ENCODE measurements around the gene SLC39A11. TPM values are rescaled to one million over a fixed set of nuclear protein-coding genes. Genes with fewer than 3 reads are reported as not detected.
A peak's percentile ranks its signal among the peaks of the same experiment; 100 is the strongest.
"Not testable (repeated sequence)": the region's sequence is repeated elsewhere in the genome, so short reads cannot be mapped to it uniquely, and the experiment has no call there.

SLC39A11 gene
- total RNA-seq, 1 experiment from 2014 or later = 57.1 TPM

DNA sequence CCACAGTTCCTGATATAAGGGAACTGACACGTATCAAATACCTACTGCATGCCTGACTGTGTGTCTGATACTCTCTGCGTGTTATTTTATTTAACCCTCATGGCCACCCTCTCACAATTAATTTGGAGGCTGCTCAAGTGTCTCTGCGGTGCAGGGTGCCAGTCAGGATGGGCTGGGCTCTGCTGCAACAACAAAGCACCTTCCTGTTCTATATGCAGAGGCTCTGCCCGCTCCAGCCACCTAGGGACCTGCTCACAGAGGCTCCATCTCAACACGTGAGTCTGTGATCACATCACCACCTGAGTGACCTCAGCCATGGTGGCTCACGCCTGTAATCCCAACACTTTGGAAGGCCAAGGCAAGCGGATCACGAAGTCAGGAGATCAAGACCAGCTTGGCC lies 87.1 kb downstream of the SLC39A11 start:
- no TSS peak for BruUV-seq (replicated peaks)
- CTCF ChIA-PET = no interaction called here
- Histone ChIP-seq H3K79me2 (ENCODE audit: low read depth) (no peaks in the 10 kb centered on the region), H3K4me1 (replicated peaks; ENCODE audit: insufficient read depth) (peaks cover 9% of the 10 kb centered on the region), H3F3A (ENCODE audit: insufficient read depth, low read depth) (peaks cover 3% of the 10 kb centered on the region; the same call in 1 of the 2 replicates), H3K4me2 (no peak overlapping the region), H2AFZ (no peak overlapping the region), H3K27me3 (ENCODE audit: insufficient read depth, low read depth) (no peaks in the 10 kb centered on the region), H3K27ac (no peak overlapping the region), H3K36me3 (ENCODE audit: low read depth) (no peaks in the 10 kb centered on the region), H4K20me1 (ENCODE audit: insufficient read depth) (peaks cover 3% of the 10 kb centered on the region; the same call in 1 of the 2 replicates), H3K9me3 (ENCODE audit: insufficient read depth, low read depth) (no peaks in the 10 kb centered on the region), H3K4me3 (no peak overlapping the region), H3K9me2 (ENCODE audit: insufficient read depth) (no peaks in the 10 kb centered on the region)
- intact Hi-C loops (cut with micrococcal nuclease; ENCODE audit: unreplicated experiment) = loop anchor here (10.0 kb wide), 2 partner anchors 89 to 159 kb away; partner anchors contain the start of genes SLC39A11 and SSTR2
- POLR2A ChIA-PET (ENCODE audit: unreplicated experiment) = no interaction called here
- TF ChIP-seq CTCF (conservative IDR thresholded peaks at IDR 0.05) (no peak), EZH2 (IDR thresholded peaks at IDR 0.05; ENCODE audit: low read depth) (no peak)
- DNase-seq = no peak

DNA sequence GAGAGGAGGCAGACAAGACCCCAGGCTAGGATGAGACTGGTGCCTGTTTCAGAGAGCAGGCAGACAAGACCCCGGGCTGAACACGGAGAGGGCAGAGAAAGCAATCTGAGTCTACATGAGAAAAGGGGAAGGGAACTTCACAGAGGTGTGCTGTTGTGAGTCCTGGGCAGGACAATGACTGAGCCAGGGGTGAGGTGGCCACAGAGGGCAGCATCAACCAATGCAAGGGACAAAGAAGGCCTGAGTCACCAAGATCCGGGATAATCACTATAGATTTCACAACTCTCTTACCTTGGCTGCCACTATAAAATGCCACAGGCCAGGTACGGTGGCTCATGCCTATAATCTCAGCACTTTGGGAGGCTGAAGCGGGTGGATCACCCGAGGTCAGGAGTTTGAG lies 89.0 kb downstream of the SLC39A11 start:
- Histone ChIP-seq H3K4me3 (no peak overlapping the region), H3K4me2 (peak overlapping the region; percentile 44), H3K27me3 (ENCODE audit: insufficient read depth, low read depth) (no peaks in the 10 kb centered on the region), H3K4me1 (replicated peaks; ENCODE audit: insufficient read depth) (peaks cover 9% of the 10 kb centered on the region), H3K9me3 (ENCODE audit: insufficient read depth, low read depth) (no peaks in the 10 kb centered on the region), H4K20me1 (ENCODE audit: insufficient read depth) (peaks cover 3% of the 10 kb centered on the region; the same call in 1 of the 2 replicates), H2AFZ (no peak overlapping the region), H3K79me2 (ENCODE audit: low read depth) (no peaks in the 10 kb centered on the region), H3K9me2 (ENCODE audit: insufficient read depth) (no peaks in the 10 kb centered on the region), H3K27ac (peak overlapping the region; percentile 39; the same call in 1 of the 2 replicates), H3F3A (ENCODE audit: insufficient read depth, low read depth) (peaks cover 3% of the 10 kb centered on the region; the same call in 1 of the 2 replicates), H3K36me3 (ENCODE audit: low read depth) (no peaks in the 10 kb centered on the region)
- POLR2A ChIA-PET (ENCODE audit: unreplicated experiment) = no interaction called here
- TF ChIP-seq CTCF (conservative IDR thresholded peaks at IDR 0.05) (peak; percentile 58), EZH2 (IDR thresholded peaks at IDR 0.05; ENCODE audit: low read depth) (no peak)
- intact Hi-C loops (cut with micrococcal nuclease; ENCODE audit: unreplicated experiment) = loop anchor here (5.0 to 10.0 kb wide), 3 partner anchors 91 to 189 kb away; partner anchors contain the start of genes COG1, SLC39A11 and SSTR2
- peak; percentile 65 to 89 for DNase-seq
- CTCF ChIA-PET = no interaction called here
- BruUV-seq (replicated peaks) = no TSS peak

- POLR2A ChIA-PET (ENCODE audit: unreplicated experiment) = interaction anchor here (0.5 kb wide), 1 partner anchor 88 kb away, joined by 16 read pairs; no protein-coding TSS in a partner anchor
- H3K4me1 ChIP-seq (replicated peaks; ENCODE audit: insufficient read depth) = peaks cover 9% of the 10 kb centered on the region
- no peak overlapping the region for H3K27ac ChIP-seq
- H3K4me3 ChIP-seq = no peak overlapping the region
- no peaks in the 10 kb centered on the region for H3K9me2 ChIP-seq (ENCODE audit: insufficient read depth)
- no TSS peak for BruUV-seq (replicated peaks)
- intact Hi-C loops (cut with micrococcal nuclease; ENCODE audit: unreplicated experiment) = loop anchor here (5.0 to 10.0 kb wide), 3 partner anchors 94 to 191 kb away; partner anchors contain the start of genes COG1, SLC39A11 and SSTR2
- H2AFZ ChIP-seq = no peak overlapping the region
- TF ChIP-seq CTCF (conservative IDR thresholded peaks at IDR 0.05) = no peak
- TF ChIP-seq EZH2 (IDR thresholded peaks at IDR 0.05; ENCODE audit: low read depth) = no peak
- H3K4me2 ChIP-seq = no peak overlapping the region
- peaks cover 3% of the 10 kb centered on the region; the same call in 1 of the 2 replicates for H3F3A ChIP-seq (ENCODE audit: insufficient read depth, low read depth)
- no peaks in the 10 kb centered on the region for H3K9me3 ChIP-seq (ENCODE audit: insufficient read depth, low read depth)
- no peaks in the 10 kb centered on the region for H3K27me3 ChIP-seq (ENCODE audit: insufficient read depth, low read depth)
- no peak for DNase-seq
- CTCF ChIA-PET = interaction anchor here (0.5 kb wide), 1 partner anchor 43 kb away, joined by 3 read pairs; no protein-coding TSS in a partner anchor
- H3K36me3 ChIP-seq (ENCODE audit: low read depth) = no peaks in the 10 kb centered on the region
- H4K20me1 ChIP-seq (ENCODE audit: insufficient read depth) = peaks cover 3% of the 10 kb centered on the region; the same call in 1 of the 2 replicates
- H3K79me2 ChIP-seq (ENCODE audit: low read depth) = no peaks in the 10 kb centered on the region
Observed at GRCh38 chr17:73000832-73001231, 91.7 kb downstream of the SLC39A11 start.

GRCh38 chr17:72999474-72999873 lies 93.0 kb downstream of the SLC39A11 start:
- POLR2A ChIA-PET (ENCODE audit: unreplicated experiment); H3K79me2 ChIP-seq (ENCODE audit: low read depth); DNase-seq; H3K27me3 ChIP-seq (ENCODE audit: insufficient read depth, low read depth); H2AFZ ChIP-seq; H3K9me2 ChIP-seq (ENCODE audit: insufficient read depth); intact Hi-C loops (cut with micrococcal nuclease; ENCODE audit: unreplicated experiment); H3F3A ChIP-seq (ENCODE audit: insufficient read depth, low read depth); H3K27ac ChIP-seq; H3K4me3 ChIP-seq; BruUV-seq (replicated peaks); H4K20me1 ChIP-seq (ENCODE audit: insufficient read depth); H3K36me3 ChIP-seq (ENCODE audit: low read depth); H3K9me3 ChIP-seq (ENCODE audit: insufficient read depth, low read depth); H3K4me2 ChIP-seq; CTCF ChIA-PET; H3K4me1 ChIP-seq (replicated peaks; ENCODE audit: insufficient read depth): not testable (repeated sequence)

All from PC-9 (cell line).